Tibial artery (tissue), 4 donors: ENCODE measurements around the gene PSMF1.
A peak's percentile ranks its signal among the peaks of the same experiment; 100 is the strongest.

ENCODE experiments used
- DNase-seq, 2 donors: peaks; one replicate each; pipeline ENCODE4 v3.0.0-alpha.2; 2019
- H3K27ac ChIP-seq, 2 donors: fragments of 200-600 bp; sonication (generic) in 1 of 2; 1 replicate in 1 of 2; 2 replicates in 1 of 2; pipeline ENCODE4 v1.5.1; 2018 to 2019; ENCODE audit warnings: mild to moderate bottlenecking in 1 of 2
- H3K27me3 ChIP-seq, 2 donors: fragments of 200-600 bp; sonication (generic) in 1 of 2; one replicate each; pipeline versions ENCODE4 v1.5.1 to v1.6.0; 2016 to 2019
- H3K36me3 ChIP-seq, 3 donors: fragments of 200-600 bp; sonication (generic) in 2 of 3; one replicate each; pipeline ENCODE4 v1.5.1; 2016 to 2019; ENCODE audit warnings: mild to moderate bottlenecking in 2 of 3
- H3K4me1 ChIP-seq, 4 donors: fragments of 200-600 bp; sonication (generic) in 2 of 4; 1 replicate in 3 of 4; 2 replicates in 1 of 4; pipeline ENCODE4 v1.5.1; 2016 to 2019
- H3K4me3 ChIP-seq, 2 donors: fragments of 200-600 bp; sonication (generic) in 1 of 2; 1 replicate in 1 of 2; 2 replicates in 1 of 2; pipeline ENCODE4 v1.5.1; 2018 to 2019; ENCODE audit warnings: mild to moderate bottlenecking in 2 of 2
- H3K9me3 ChIP-seq, 3 donors: fragments of 200-600 bp; sonication (generic) in 1 of 3; one replicate each; pipeline ENCODE4 v1.5.1; 2016 to 2019
- CTCF ChIP-seq, 2 experiments: fragments of 200-600 bp in 1 of 2; fragments of 450-650 bp in 1 of 2; IDR thresholded peaks; one replicate each; pipeline ENCODE4 v1.5.1; 2017 to 2019; ENCODE audit warnings: antibody characterized with exemption in 2 of 2, mild to moderate bottlenecking in 1 of 2, moderate library complexity in 1 of 2
- intact Hi-C: fragments of 100-400 bp; cut with DNase I; formaldehyde crosslinking; loops from one replicate; pipeline ENCODE4 v1.15.0; 2023; ENCODE audit warnings: low total_unique reads

PSMF1 gene

GRCh38 chr20:1184638-1185315 lies 66.4 kb downstream of the PSMF1 start, which contains the start of gene TMEM74B:
TMEM74B (minus strand) TSS chr20:1184981; CDS start chr20:1183801, 1,180 bp downstream.
- H3K27me3 ChIP-seq = peaks cover 0 to 24% of the 10 kb centered on the region in 2 donors
- H3K36me3 ChIP-seq = no peaks in the 10 kb centered on the region
- intact Hi-C loops = no loop called here
- peak within 1 kb of the TSS; percentile 30 to 48 for H3K4me3 ChIP-seq
- no peak within 1 kb of the TSS for H3K27ac ChIP-seq
- TF ChIP-seq CTCF (IDR thresholded peaks at IDR 0.05) = no peak
- no peak for DNase-seq
- H3K9me3 ChIP-seq = no peaks in the 10 kb centered on the region
- peaks cover 0 to 16% (median 13%) of the 10 kb centered on the region in 4 donors for H3K4me1 ChIP-seq

DNA sequence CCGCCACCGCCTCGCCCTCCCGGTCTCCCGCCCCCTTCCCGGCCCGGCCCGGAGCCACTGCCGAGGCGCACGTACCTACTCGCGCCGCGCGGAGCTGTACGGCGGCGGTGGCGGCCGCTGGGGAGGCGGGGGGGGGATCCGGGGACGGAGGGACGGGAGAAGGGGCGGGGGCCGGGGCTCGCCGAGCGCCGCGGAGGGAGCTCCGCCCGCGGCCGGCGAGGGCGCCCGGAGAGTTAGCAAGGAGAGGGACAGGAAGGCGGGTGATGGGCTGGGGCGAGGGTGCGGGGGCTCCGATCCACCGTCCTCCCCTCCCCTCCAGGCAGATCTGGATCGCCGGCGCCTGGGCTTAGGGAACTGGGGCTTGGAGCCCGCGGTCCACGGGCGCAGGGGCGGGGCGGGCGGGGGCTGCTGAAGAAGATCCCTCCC lies 66.9 kb downstream of the PSMF1 start:
- intact Hi-C loops = no loop called here
- TF ChIP-seq CTCF (IDR thresholded peaks at IDR 0.05) = no peak
- Histone ChIP-seq H3K27me3 (peaks cover 0 to 24% of the 10 kb centered on the region in 2 donors), H3K4me3 (peak overlapping the region; percentile 30 to 48), H3K4me1 (peaks cover 0 to 16% (median 13%) of the 10 kb centered on the region in 4 donors), H3K9me3 (no peaks in the 10 kb centered on the region), H3K27ac (no peak overlapping the region), H3K36me3 (no peaks in the 10 kb centered on the region)
- DNase-seq = no peak

DNA sequence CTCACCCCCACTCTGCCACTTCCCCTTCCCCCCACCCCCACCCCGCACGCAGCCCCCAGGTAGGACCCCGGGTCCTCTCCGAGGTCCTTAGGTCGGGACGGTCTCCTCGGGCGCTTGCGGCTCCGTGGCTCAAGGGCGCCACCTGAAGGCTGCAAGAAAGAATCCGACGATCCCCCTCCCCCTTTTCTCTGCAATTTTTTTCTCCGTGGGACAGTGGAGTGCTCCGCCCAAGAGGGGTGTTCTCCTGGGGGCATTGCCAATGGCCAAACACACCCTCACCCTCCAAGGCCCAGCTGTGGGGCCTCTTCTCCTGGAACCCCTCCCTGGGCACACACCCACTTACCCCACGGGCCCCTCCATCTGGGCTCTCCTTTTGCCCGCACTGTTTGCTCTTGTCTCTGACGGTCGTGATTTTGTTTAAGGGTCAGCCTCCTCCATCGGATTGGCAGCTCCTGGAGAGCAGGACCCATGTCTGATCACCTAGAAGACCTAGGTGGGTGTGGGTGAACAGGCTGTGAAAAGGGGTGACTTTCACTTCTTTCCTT lies 67.5 kb downstream of the PSMF1 start:
- Histone ChIP-seq H3K9me3 (no peaks in the 10 kb centered on the region), H3K27ac (no peak overlapping the region), H3K4me3 (peak overlapping the region; percentile 30 to 48), H3K4me1 (peaks cover 0 to 16% (median 13%) of the 10 kb centered on the region in 4 donors), H3K36me3 (no peaks in the 10 kb centered on the region), H3K27me3 (peaks cover 0 to 24% of the 10 kb centered on the region in 2 donors)
- DNase-seq = no peak
- TF ChIP-seq CTCF (IDR thresholded peaks at IDR 0.05) = peak in 1 of 2 experiments; percentile 18
- intact Hi-C loops = no loop called here

GRCh38 chr20:1186367-1186991 lies 68.1 kb downstream of the PSMF1 start:
- intact Hi-C loops = no loop called here

More at GRCh38 chr20:1186367-1186991, 68.1 kb downstream of the PSMF1 start:
- H3K36me3 ChIP-seq = no peaks in the 10 kb centered on the region
- no peak for TF ChIP-seq CTCF (IDR thresholded peaks at IDR 0.05)
- no peak for DNase-seq
- peaks cover 0 to 24% of the 10 kb centered on the region in 2 donors for H3K27me3 ChIP-seq
- H3K27ac ChIP-seq = no peak overlapping the region
- H3K4me3 ChIP-seq = no peak overlapping the region
- H3K9me3 ChIP-seq = no peaks in the 10 kb centered on the region
- peaks cover 0 to 16% (median 13%) of the 10 kb centered on the region in 4 donors for H3K4me1 ChIP-seq
